GM20431 (cell line): ENCODE results near the gene CCDC107.

Source experiments
- in situ Hi-C: fragments of 300-500 bp; cut with MseI, MboI; formaldehyde crosslinking; loops from one replicate; pipeline ENCODE4 v1.15.0; 2020; ENCODE audit warnings: low sequenced_read_pairs; ENCODE audit not compliant: unreplicated experiment

Gene CCDC107

GRCh38 chr9:35696520-35697215 lies 38.6 kb downstream of the CCDC107 start:
- in situ Hi-C loops, result no loop called here

- in situ Hi-C loops, result no loop called here
These were observed 39.4 kb downstream of the CCDC107 start for GRCh38 chr9:35697486-35697885.

GRCh38 chr9:35698231-35698630 lies 40.1 kb downstream of the CCDC107 start:
- in situ Hi-C loops, result no loop called here

GRCh38 chr9:35700031-35700430 lies 41.9 kb downstream of the CCDC107 start:
- in situ Hi-C loops, result no loop called here

GRCh38 chr9:35700942-35701341 lies 42.9 kb downstream of the CCDC107 start:
- in situ Hi-C loops, result no loop called here

GRCh38 chr9:35702696-35703095 lies 44.6 kb downstream of the CCDC107 start:
- in situ Hi-C loops, result no loop called here

GRCh38 chr9:35703906-35704672 lies 46.0 kb downstream of the CCDC107 start:
- in situ Hi-C loops, result no loop called here

- in situ Hi-C loops, result no loop called here
These were observed 47.3 kb downstream of the CCDC107 start for GRCh38 chr9:35705372-35705771.

GRCh38 chr9:35705836-35706430 lies 47.8 kb downstream of the CCDC107 start:
- in situ Hi-C loops, result no loop called here

- in situ Hi-C loops, result no loop called here
These were observed 48.9 kb downstream of the CCDC107 start for GRCh38 chr9:35706951-35707350.

- in situ Hi-C loops, result no loop called here
These were observed 50.1 kb downstream of the CCDC107 start for GRCh38 chr9:35708146-35708545.

- in situ Hi-C loops, result no loop called here
These were observed 52.9 kb downstream of the CCDC107 start for GRCh38 chr9:35710818-35711500.
